HG03025 (cell line): ENCODE data around the gene C1orf226.
"Not testable (repeated sequence)": the region's sequence is repeated elsewhere in the genome, so short reads cannot be mapped to it uniquely, and the experiment has no call there.

ENCODE experiments used
- ATAC-seq: cut with Tn5 transposase; IDR thresholded peaks from one replicate; pipeline ENCODE4 v1.9.1; 2021; ENCODE audit warnings: mild to moderate bottlenecking, moderate library complexity; ENCODE audit not compliant: unreplicated experiment, low FRiP score

C1orf226 gene

GRCh38 chr1:162381383-162381782 lies at the start of gene C1orf226:
TSS of gene C1orf226 (plus strand) at chr1:162381728. CDS start at chr1:162381902, 174 bp downstream.
- no peak for ATAC-seq

GRCh38 chr1:162333991-162334390 lies 47.5 kb upstream of the C1orf226 start:
- no peak for ATAC-seq

GRCh38 chr1:162335126-162335525 lies 46.4 kb upstream of the C1orf226 start:
- ATAC-seq: no peak

GRCh38 chr1:162336621-162337285 lies 44.8 kb upstream of the C1orf226 start:
- ATAC-seq: no peak

- ATAC-seq: no peak
These were observed 39.0 kb upstream of the C1orf226 start for GRCh38 chr1:162342452-162342983.

- ATAC-seq: no peak
These were observed 38.1 kb upstream of the C1orf226 start for GRCh38 chr1:162343470-162343869.

GRCh38 chr1:162347281-162347680 lies 34.2 kb upstream of the C1orf226 start:
- no peak for ATAC-seq

GRCh38 chr1:162349635-162350330 lies 31.7 kb upstream of the C1orf226 start:
- no peak for ATAC-seq

GRCh38 chr1:162351246-162351842 lies 30.2 kb upstream of the C1orf226 start:
- no peak for ATAC-seq

GRCh38 chr1:162351874-162352273 lies 29.7 kb upstream of the C1orf226 start:
- ATAC-seq: not testable (repeated sequence)

- ATAC-seq: no peak
These were observed 28.4 kb upstream of the C1orf226 start for GRCh38 chr1:162353078-162353477.

GRCh38 chr1:162353702-162354101 lies 27.8 kb upstream of the C1orf226 start:
- no peak for ATAC-seq

- ATAC-seq: no peak
These were observed 23.8 kb upstream of the C1orf226 start for GRCh38 chr1:162357681-162358266.

- no peak for ATAC-seq
These were observed 22.6 kb upstream of the C1orf226 start for GRCh38 chr1:162358928-162359327.

- no peak for ATAC-seq
These were observed 21.8 kb upstream of the C1orf226 start for GRCh38 chr1:162359523-162360236.

GRCh38 chr1:162360237-162360873 lies 21.2 kb upstream of the C1orf226 start:
- no peak for ATAC-seq

GRCh38 chr1:162360874-162361260 lies 20.7 kb upstream of the C1orf226 start:
- ATAC-seq: no peak

- no peak for ATAC-seq
These were observed 20.2 kb upstream of the C1orf226 start for GRCh38 chr1:162361349-162361748.

- ATAC-seq: no peak
These were observed 17.7 kb upstream of the C1orf226 start for GRCh38 chr1:162363823-162364222.

GRCh38 chr1:162364498-162364897 lies 17.0 kb upstream of the C1orf226 start:
- ATAC-seq: no peak
